Measurements from ENCODE around the gene CMTM1.

Gene CMTM1

DNA sequence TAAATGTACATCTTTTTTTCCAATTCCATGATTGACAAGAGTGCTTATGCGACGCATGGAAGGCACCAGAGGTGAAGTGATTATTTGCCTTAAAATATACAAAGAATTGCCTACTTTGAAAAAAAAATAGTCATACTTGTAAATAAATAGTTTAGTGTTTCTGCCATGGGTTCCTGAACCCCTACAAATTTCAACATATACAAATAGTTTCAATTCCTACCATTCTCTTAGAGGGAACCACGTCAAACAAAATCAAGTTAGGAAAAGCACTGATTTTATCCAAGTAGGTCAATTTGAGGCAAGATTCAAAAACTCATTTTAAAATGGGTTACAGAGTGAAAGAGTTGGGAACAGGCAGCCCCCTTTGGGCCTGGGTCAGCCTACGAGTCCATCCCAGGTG, 49.9 kb downstream of the CMTM1 start:
- Histone ChIP-seq H3K4me3 (ENCODE audit: low read depth, low read length) (no peak overlapping the region), H3K9me3 (ENCODE audit: severe bottlenecking) (no peaks in the 10 kb centered on the region), H3K27ac (no peak overlapping the region), H3K27me3 (ENCODE audit: insufficient read depth, low read depth, severe bottlenecking) (no peaks in the 10 kb centered on the region), H3K36me3 (peaks cover 43% of the 10 kb centered on the region)
- TF ChIP-seq, protein P1, sequence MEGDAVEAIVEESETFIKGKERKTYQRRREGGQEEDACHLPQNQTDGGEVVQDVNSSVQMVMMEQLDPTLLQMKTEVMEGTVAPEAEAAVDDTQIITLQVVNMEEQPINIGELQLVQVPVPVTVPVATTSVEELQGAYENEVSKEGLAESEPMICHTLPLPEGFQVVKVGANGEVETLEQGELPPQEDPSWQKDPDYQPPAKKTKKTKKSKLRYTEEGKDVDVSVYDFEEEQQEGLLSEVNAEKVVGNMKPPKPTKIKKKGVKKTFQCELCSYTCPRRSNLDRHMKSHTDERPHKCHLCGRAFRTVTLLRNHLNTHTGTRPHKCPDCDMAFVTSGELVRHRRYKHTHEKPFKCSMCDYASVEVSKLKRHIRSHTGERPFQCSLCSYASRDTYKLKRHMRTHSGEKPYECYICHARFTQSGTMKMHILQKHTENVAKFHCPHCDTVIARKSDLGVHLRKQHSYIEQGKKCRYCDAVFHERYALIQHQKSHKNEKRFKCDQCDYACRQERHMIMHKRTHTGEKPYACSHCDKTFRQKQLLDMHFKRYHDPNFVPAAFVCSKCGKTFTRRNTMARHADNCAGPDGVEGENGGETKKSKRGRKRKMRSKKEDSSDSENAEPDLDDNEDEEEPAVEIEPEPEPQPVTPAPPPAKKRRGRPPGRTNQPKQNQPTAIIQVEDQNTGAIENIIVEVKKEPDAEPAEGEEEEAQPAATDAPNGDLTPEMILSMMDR (IDR thresholded peaks at IDR 0.05; ENCODE audit: low read depth, low read length) = no peak
- no peak for DNase-seq

DNA sequence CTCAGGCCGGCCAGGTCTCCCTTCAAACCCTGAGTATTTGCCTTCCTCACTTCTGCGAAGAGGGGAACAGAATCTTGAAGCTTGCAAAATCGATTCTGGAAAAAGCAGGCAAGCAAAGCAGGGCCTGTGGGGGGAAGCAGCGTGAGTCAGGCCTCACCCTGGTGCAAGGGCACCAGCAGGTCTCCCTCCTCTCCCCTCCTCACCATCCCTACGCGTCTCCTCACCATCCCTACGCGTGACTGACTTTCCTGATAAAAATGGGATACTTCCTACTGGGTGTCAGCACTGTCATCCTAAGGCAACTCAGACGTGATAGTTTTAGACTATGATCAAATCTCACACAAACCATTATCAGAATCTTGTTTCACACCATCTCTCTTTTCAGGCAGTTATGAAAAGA, 50.4 kb downstream of the CMTM1 start:
- Histone ChIP-seq H3K27me3 (ENCODE audit: insufficient read depth, low read depth, severe bottlenecking) (no peaks in the 10 kb centered on the region), H3K27ac (no peak overlapping the region), H3K36me3 (peaks cover 41% of the 10 kb centered on the region), H3K9me3 (ENCODE audit: severe bottlenecking) (no peaks in the 10 kb centered on the region), H3K4me3 (ENCODE audit: low read depth, low read length) (no peak overlapping the region)
- DNase-seq = no peak
- TF ChIP-seq, protein P1 (IDR thresholded peaks at IDR 0.05; ENCODE audit: low read depth, low read length) = no peak

DNA sequence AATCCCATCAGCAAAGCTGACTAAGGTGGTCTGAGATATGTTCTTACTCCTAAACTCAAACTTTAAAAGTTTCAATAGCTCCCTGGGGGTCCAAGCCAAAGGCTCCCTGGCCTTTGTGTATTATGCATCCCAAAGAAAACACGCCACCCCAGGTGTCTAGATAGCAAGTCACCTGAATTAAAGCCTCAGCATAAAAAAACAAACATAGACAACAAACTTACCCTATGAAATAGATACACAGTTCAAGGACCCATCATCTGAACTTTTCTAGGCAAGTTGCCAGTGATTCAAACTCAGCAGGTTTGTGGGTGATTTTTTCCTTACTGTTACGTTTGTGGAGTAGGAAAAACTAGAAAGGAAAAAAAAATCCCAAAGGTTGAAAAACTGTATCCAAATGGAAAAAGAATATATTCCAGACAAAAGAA, 50.8 kb downstream of the CMTM1 start:
- no peak overlapping the region for H3K4me3 ChIP-seq (ENCODE audit: low read depth, low read length)
- TF ChIP-seq, protein P1 (IDR thresholded peaks at IDR 0.05; ENCODE audit: low read depth, low read length) = no peak
- no peaks in the 10 kb centered on the region for H3K9me3 ChIP-seq (ENCODE audit: severe bottlenecking)
- DNase-seq = no peak
- H3K27ac ChIP-seq = no peak overlapping the region
- peaks cover 42% of the 10 kb centered on the region for H3K36me3 ChIP-seq
- no peaks in the 10 kb centered on the region for H3K27me3 ChIP-seq (ENCODE audit: insufficient read depth, low read depth, severe bottlenecking)

DNA sequence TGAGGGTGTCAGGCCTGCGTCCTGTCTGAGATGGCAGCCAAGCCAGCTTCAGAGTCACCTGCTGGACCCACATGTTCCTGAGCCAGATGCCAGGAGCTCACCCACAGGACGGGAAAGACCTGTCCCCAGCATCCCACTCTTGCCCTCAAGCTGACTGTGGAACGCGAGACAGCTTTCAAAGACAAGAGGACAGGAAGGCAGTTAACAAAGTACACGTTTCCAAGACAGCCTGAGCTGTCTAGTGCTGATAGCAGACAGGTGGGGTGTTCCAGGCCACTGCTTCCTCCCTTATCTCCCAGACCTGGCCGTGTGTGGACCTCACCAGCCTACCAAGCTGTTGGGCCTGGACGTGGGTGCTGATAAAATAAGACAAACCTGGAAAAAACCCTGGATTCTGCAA, 51.5 kb downstream of the CMTM1 start:
- H3K9me3 ChIP-seq (ENCODE audit: severe bottlenecking) = no peaks in the 10 kb centered on the region

DNA sequence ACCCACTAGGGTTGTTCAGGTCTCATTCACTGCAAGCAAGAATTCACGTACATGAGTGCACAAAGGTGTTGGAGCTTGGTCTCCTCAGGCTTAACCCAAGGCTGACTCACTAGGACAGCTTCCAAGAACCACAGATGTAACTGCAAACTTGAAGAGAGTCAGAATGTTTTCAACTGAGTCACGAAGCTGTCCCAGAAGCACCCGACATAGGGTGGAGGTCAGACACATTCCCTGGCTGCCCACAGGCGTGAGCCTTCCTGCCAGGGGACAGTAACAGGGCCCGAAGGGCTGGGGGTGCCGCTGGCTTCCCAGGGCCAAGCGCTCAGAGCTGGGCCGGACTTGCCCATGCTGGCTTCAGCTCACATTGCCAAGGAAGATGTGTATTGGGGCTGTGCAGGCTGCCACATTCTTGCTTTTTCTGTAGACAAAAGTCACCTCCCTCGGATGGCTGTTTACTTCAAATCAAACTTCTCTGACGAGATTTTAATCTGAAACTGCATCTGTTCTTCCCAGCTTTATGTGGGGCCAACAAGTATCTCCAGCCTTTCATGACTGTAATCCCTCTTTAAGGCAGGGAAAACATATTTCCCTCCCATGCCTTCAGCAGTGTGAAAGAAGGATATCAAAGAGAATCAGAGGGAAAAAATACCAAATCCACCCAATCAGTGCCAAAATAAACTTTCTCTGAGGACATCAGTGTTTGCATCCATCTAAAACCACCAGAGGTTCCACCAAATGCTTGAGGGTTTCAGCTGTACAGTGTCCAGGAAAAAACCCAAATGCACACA, 52.5 kb downstream of the CMTM1 start:
- Histone ChIP-seq H3K9me3 (ENCODE audit: severe bottlenecking) (no peaks in the 10 kb centered on the region), H3K27me3 (ENCODE audit: insufficient read depth, low read depth, severe bottlenecking) (no peaks in the 10 kb centered on the region), H3K36me3 (peaks cover 29% of the 10 kb centered on the region), H3K4me3 (ENCODE audit: low read depth, low read length) (no peak overlapping the region), H3K27ac (peak overlapping the region; percentile 70)
- TF ChIP-seq, protein P1 (IDR thresholded peaks at IDR 0.05; ENCODE audit: low read depth, low read length) = no peak
- DNase-seq = no peak

More for the DNA sequence above, 51.5 kb downstream of the CMTM1 start:
- Histone ChIP-seq H3K4me3 (ENCODE audit: low read depth, low read length) (no peak overlapping the region), H3K27me3 (ENCODE audit: insufficient read depth, low read depth, severe bottlenecking) (no peaks in the 10 kb centered on the region), H3K36me3 (peaks cover 38% of the 10 kb centered on the region), H3K27ac (peak overlapping the region; percentile 70)
- no peak for DNase-seq
- TF ChIP-seq, protein P1 (IDR thresholded peaks at IDR 0.05; ENCODE audit: low read depth, low read length) = no peak
